DOHH2 (cell line): Measurements from ENCODE around the gene RASAL2.

Source experiments
- EZH2phosphoT487 ChIP-seq: fragments of 200-600 bp; sonication (generic); IDR thresholded peaks from 2 replicates; pipeline ENCODE4 v1.6.1; 2017; ENCODE audit warnings: borderline replicate concordance, mild to moderate bottlenecking, antibody characterized with exemption, low read length, moderate library complexity, mixed read lengths
- TF ChIP-seq, protein P1 (sequence below): fragments of 200-600 bp; sonication (generic); IDR thresholded peaks from one replicate; pipeline ENCODE4 v1.5.1; 2014; ENCODE audit warnings: antibody characterized with exemption, mild to moderate bottlenecking, low read depth, low read length; ENCODE audit not compliant: poor library complexity, severe bottlenecking

DNA sequence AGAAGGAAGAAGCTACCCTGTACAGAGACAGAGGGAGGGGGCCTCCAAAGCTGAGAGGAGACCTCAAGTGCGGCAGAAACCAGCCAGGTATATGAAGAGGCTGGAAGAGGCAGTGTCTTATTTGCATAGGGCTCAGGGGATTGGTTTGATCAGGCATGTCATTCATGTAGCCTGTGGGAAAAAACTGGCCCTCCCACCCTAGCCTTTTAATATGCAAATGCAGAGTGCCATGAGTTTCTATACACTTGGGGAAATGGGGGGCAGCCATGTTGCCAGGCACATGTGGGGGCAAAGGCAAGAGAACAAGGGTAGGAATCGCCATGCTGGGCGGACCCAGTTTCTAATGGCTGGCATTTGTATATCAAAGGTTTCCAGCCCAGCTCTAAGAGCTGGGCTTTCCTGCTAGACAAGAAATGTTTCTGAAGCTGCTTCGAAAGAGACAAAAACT is 172.7 kb downstream of the RASAL2 start:
- TF ChIP-seq, protein P1, sequence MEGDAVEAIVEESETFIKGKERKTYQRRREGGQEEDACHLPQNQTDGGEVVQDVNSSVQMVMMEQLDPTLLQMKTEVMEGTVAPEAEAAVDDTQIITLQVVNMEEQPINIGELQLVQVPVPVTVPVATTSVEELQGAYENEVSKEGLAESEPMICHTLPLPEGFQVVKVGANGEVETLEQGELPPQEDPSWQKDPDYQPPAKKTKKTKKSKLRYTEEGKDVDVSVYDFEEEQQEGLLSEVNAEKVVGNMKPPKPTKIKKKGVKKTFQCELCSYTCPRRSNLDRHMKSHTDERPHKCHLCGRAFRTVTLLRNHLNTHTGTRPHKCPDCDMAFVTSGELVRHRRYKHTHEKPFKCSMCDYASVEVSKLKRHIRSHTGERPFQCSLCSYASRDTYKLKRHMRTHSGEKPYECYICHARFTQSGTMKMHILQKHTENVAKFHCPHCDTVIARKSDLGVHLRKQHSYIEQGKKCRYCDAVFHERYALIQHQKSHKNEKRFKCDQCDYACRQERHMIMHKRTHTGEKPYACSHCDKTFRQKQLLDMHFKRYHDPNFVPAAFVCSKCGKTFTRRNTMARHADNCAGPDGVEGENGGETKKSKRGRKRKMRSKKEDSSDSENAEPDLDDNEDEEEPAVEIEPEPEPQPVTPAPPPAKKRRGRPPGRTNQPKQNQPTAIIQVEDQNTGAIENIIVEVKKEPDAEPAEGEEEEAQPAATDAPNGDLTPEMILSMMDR = no peak
- TF ChIP-seq EZH2phosphoT487 = no peak
